ENCODE results near the gene C11orf52. TPM values are rescaled to one million over a fixed set of nuclear protein-coding genes. Genes with fewer than 3 reads are reported as not detected.

Gene C11orf52
- total and polyA plus RNA-seq, 2 of the 13 experiments (the other 11 are each of a cell fraction or from before 2014, with no cell fraction given), result 7.4 to 11.0 TPM

DNA sequence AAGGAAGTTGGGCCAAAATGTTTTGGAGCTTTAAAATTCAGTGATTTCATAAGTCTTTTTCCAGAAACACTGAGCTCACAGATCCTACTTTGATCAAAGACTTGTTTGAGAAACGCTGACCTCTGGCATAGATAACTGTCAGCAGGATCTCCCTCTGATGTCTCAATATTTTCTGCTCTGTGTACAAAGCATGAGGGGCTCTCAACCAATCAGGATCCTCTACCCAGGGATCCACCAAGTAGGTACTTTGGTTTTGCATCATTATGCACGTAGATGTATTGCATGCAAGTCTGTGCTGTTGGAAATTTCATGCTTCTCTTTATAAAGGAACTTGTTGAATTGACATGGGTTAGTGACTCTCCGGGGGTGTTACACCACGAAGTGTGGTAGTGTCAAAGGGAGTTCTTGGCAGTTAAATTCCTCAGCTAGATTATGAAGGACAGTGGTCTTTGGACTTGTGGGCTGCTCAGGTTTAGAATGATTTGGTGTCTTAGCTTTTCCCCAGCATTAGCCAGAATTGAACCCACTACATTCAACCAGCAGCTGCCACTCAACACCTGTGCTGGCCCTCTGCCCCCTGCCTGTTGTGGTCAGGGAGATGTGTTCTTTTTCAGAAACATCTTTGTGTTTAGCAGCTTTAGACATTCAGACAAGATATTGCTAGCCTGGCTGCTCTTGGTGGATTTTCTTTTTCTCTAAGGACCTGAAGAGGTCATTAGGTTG is 16.8 kb downstream of the C11orf52 start (continued):
- TF ChIP-seq HNRNPK (IDR thresholded peaks at IDR 0.05; ENCODE audit: low read depth, low read length, poor library complexity, severe bottlenecking) (no peak), ZSCAN12 (CRISPR knock-in tag; IDR thresholded peaks at IDR 0.05) (no peak), NCOA1 (CRISPR knock-in tag; IDR thresholded peaks at IDR 0.05) (no peak), ZNF34 (CRISPR knock-in tag; IDR thresholded peaks at IDR 0.05; ENCODE audit: borderline replicate concordance) (no peak), PRPF4 (IDR thresholded peaks at IDR 0.05; ENCODE audit: low read depth, low read length, poor library complexity, severe bottlenecking) (no peak), MED13 (CRISPR knock-in tag; IDR thresholded peaks at IDR 0.05) (no peak), FLYWCH1 (CRISPR knock-in tag; IDR thresholded peaks at IDR 0.05) (no peak), MBD4 (IDR thresholded peaks at IDR 0.05; ENCODE audit: borderline replicate concordance, low read length) (no peak)
- TF ChIP-seq, protein P1, sequence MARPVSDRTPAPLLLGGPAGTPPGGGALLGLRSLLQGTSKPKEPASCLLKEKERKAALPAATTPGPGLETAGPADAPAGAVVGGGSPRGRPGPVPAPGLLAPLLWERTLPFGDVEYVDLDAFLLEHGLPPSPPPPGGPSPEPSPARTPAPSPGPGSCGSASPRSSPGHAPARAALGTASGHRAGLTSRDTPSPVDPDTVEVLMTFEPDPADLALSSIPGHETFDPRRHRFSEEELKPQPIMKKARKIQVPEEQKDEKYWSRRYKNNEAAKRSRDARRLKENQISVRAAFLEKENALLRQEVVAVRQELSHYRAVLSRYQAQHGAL (CRISPR knock-in tag; IDR thresholded peaks at IDR 0.05; ENCODE audit: not compliant biosample characterization), result no peak
- TF ChIP-seq, protein P2, sequence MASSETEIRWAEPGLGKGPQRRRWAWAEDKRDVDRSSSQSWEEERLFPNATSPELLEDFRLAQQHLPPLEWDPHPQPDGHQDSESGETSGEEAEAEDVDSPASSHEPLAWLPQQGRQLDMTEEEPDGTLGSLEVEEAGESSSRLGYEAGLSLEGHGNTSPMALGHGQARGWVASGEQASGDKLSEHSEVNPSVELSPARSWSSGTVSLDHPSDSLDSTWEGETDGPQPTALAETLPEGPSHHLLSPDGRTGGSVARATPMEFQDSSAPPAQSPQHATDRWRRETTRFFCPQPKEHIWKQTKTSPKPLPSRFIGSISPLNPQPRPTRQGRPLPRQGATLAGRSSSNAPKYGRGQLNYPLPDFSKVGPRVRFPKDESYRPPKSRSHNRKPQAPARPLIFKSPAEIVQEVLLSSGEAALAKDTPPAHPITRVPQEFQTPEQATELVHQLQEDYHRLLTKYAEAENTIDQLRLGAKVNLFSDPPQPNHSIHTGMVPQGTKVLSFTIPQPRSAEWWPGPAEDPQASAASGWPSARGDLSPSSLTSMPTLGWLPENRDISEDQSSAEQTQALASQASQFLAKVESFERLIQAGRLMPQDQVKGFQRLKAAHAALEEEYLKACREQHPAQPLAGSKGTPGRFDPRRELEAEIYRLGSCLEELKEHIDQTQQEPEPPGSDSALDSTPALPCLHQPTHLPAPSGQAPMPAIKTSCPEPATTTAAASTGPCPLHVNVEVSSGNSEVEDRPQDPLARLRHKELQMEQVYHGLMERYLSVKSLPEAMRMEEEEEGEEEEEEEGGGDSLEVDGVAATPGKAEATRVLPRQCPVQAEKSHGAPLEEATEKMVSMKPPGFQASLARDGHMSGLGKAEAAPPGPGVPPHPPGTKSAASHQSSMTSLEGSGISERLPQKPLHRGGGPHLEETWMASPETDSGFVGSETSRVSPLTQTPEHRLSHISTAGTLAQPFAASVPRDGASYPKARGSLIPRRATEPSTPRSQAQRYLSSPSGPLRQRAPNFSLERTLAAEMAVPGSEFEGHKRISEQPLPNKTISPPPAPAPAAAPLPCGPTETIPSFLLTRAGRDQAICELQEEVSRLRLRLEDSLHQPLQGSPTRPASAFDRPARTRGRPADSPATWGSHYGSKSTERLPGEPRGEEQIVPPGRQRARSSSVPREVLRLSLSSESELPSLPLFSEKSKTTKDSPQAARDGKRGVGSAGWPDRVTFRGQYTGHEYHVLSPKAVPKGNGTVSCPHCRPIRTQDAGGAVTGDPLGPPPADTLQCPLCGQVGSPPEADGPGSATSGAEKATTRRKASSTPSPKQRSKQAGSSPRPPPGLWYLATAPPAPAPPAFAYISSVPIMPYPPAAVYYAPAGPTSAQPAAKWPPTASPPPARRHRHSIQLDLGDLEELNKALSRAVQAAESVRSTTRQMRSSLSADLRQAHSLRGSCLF (CRISPR knock-in tag; IDR thresholded peaks at IDR 0.05; ENCODE audit: borderline replicate concordance), result no peak
- TF ChIP-seq, protein P3, sequence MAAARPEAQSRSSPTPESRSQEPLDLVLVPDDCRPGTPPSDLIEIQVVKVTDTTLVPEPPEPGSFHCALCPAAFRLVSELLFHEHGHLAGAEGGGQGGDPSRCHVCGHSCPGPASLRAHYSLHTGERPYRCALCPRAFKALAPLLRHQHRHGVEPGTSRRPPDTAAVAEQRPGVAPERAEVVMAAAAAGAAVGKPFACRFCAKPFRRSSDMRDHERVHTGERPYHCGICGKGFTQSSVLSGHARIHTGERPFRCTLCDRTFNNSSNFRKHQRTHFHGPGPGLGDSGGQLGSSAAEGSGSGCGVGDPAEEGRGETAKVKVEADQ (CRISPR knock-in tag; IDR thresholded peaks at IDR 0.05; ENCODE audit: borderline replicate concordance), result no peak; the same call in 1 of the 2 replicates
- TF ChIP-seq, protein P4, sequence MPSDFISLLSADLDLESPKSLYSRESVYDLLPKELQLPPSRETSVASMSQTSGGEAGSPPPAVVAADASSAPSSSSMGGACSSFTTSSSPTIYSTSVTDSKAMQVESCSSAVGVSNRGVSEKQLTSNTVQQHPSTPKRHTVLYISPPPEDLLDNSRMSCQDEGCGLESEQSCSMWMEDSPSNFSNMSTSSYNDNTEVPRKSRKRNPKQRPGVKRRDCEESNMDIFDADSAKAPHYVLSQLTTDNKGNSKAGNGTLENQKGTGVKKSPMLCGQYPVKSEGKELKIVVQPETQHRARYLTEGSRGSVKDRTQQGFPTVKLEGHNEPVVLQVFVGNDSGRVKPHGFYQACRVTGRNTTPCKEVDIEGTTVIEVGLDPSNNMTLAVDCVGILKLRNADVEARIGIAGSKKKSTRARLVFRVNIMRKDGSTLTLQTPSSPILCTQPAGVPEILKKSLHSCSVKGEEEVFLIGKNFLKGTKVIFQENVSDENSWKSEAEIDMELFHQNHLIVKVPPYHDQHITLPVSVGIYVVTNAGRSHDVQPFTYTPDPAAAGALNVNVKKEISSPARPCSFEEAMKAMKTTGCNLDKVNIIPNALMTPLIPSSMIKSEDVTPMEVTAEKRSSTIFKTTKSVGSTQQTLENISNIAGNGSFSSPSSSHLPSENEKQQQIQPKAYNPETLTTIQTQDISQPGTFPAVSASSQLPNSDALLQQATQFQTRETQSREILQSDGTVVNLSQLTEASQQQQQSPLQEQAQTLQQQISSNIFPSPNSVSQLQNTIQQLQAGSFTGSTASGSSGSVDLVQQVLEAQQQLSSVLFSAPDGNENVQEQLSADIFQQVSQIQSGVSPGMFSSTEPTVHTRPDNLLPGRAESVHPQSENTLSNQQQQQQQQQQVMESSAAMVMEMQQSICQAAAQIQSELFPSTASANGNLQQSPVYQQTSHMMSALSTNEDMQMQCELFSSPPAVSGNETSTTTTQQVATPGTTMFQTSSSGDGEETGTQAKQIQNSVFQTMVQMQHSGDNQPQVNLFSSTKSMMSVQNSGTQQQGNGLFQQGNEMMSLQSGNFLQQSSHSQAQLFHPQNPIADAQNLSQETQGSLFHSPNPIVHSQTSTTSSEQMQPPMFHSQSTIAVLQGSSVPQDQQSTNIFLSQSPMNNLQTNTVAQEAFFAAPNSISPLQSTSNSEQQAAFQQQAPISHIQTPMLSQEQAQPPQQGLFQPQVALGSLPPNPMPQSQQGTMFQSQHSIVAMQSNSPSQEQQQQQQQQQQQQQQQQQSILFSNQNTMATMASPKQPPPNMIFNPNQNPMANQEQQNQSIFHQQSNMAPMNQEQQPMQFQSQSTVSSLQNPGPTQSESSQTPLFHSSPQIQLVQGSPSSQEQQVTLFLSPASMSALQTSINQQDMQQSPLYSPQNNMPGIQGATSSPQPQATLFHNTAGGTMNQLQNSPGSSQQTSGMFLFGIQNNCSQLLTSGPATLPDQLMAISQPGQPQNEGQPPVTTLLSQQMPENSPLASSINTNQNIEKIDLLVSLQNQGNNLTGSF (CRISPR knock-in tag; IDR thresholded peaks at IDR 0.05), result no peak
- TF ChIP-seq, protein P5, sequence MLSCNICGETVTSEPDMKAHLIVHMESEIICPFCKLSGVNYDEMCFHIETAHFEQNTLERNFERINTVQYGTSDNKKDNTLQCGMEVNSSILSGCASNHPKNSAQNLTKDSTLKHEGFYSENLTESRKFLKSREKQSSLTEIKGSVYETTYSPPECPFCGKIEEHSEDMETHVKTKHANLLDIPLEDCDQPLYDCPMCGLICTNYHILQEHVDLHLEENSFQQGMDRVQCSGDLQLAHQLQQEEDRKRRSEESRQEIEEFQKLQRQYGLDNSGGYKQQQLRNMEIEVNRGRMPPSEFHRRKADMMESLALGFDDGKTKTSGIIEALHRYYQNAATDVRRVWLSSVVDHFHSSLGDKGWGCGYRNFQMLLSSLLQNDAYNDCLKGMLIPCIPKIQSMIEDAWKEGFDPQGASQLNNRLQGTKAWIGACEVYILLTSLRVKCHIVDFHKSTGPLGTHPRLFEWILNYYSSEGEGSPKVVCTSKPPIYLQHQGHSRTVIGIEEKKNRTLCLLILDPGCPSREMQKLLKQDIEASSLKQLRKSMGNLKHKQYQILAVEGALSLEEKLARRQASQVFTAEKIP (CRISPR knock-in tag; IDR thresholded peaks at IDR 0.05; ENCODE audit: borderline replicate concordance), result no peak
